SJCRH30 (cell line): ENCODE data around the gene ARL13B. TPM values are rescaled to one million over a fixed set of nuclear protein-coding genes. Genes with fewer than 3 reads are reported as not detected.
"Not testable (repeated sequence)": the region's sequence is repeated elsewhere in the genome, so short reads cannot be mapped to it uniquely, and the experiment has no call there.

Experiments used
- DNase-seq, 2 experiments: peaks; one replicate each; pipeline ENCODE4 v3.0.0-alpha.2; 2015 to 2020
- H3K27ac ChIP-seq: fragments of 250-450 bp; sonication (Bioruptor Pico); 2 replicates; pipeline ENCODE4 v1.5.1; 2020; ENCODE audit warnings: mild to moderate bottlenecking, moderate library complexity
- H3K27me3 ChIP-seq: fragments of 250-450 bp; sonication (Bioruptor Pico); 2 replicates; pipeline ENCODE4 v1.5.1; 2020; ENCODE audit warnings: mild to moderate bottlenecking, moderate library complexity
- H3K36me3 ChIP-seq: fragments of 250-450 bp; sonication (Bioruptor Pico); 2 replicates; pipeline ENCODE4 v1.5.1; 2020; ENCODE audit warnings: mild to moderate bottlenecking, moderate library complexity
- H3K4me1 ChIP-seq: fragments of 250-450 bp; sonication (Bioruptor Pico); 2 replicates; pipeline ENCODE4 v1.5.1; 2020; ENCODE audit warnings: mild to moderate bottlenecking, moderate library complexity
- H3K4me3 ChIP-seq: fragments of 250-450 bp; sonication (Bioruptor Pico); 2 replicates; pipeline ENCODE4 v1.5.1; 2020; ENCODE audit warnings: mild to moderate bottlenecking, moderate library complexity
- H3K9me3 ChIP-seq: fragments of 250-450 bp; sonication (Bioruptor Pico); replicated peaks from 2 replicates; pipeline ENCODE4 v1.5.1; 2020; ENCODE audit warnings: mild to moderate bottlenecking, moderate library complexity
- total RNA-seq: library from RNA; depleted of rRNA; stranded (reverse); fragments of >200 nt; shearing (Covaris generic); gene quantifications from 2 replicates; pipeline ENCODE4 v1.2.3, GENCODE V29; 2014

ARL13B gene
- total RNA-seq, 1 experiment from 2014 or later = 33.2 TPM

GRCh38 chr3:94015025-94015424, 35.1 kb downstream of the ARL13B start:
- no peak for DNase-seq
- H3K27me3 ChIP-seq = no peaks in the 10 kb centered on the region
- peaks cover 25% of the 10 kb centered on the region for H3K4me1 ChIP-seq
- H3K27ac ChIP-seq = no peak overlapping the region
- 0 out of 2 replicates have a peak, but pooled peaks cover 4% of the 10 kb centered on the region for H3K36me3 ChIP-seq
- H3K4me3 ChIP-seq = no peak overlapping the region
- no peaks in the 10 kb centered on the region; the same call in 1 of the 2 replicates for H3K9me3 ChIP-seq

- no peak overlapping the region for H3K4me3 ChIP-seq
- no peaks in the 10 kb centered on the region for H3K27me3 ChIP-seq
- H3K36me3 ChIP-seq = 0 out of 2 replicates have a peak, but pooled peaks cover 8% of the 10 kb centered on the region
- no peak for DNase-seq
- no peak overlapping the region for H3K27ac ChIP-seq
- peaks cover 25% of the 10 kb centered on the region for H3K4me1 ChIP-seq
- no peaks in the 10 kb centered on the region for H3K9me3 ChIP-seq
These were observed 39.7 kb downstream of the ARL13B start for GRCh38 chr3:94019659-94020058.

GRCh38 chr3:94020293-94020692, 40.3 kb downstream of the ARL13B start:
- no peaks in the 10 kb centered on the region for H3K9me3 ChIP-seq
- 0 out of 2 replicates have a peak, but pooled peaks cover 8% of the 10 kb centered on the region for H3K36me3 ChIP-seq
- H3K27ac ChIP-seq = no peak overlapping the region
- no peaks in the 10 kb centered on the region for H3K27me3 ChIP-seq
- H3K4me3 ChIP-seq = no peak overlapping the region
- peaks cover 25% of the 10 kb centered on the region for H3K4me1 ChIP-seq
- no peak for DNase-seq

GRCh38 chr3:94024385-94024784, 44.4 kb downstream of the ARL13B start:
- 0 out of 2 replicates have a peak, but pooled peaks cover 4% of the 10 kb centered on the region for H3K36me3 ChIP-seq
- H3K4me3 ChIP-seq = no peak overlapping the region
- H3K9me3 ChIP-seq = no peaks in the 10 kb centered on the region
- H3K27me3 ChIP-seq = no peaks in the 10 kb centered on the region
- H3K4me1 ChIP-seq = no peaks in the 10 kb centered on the region
- no peak for DNase-seq
- H3K27ac ChIP-seq = no peak overlapping the region

- no peak overlapping the region for H3K27ac ChIP-seq
- H3K36me3 ChIP-seq = 0 out of 2 replicates have a peak, but pooled peaks cover 1% of the 10 kb centered on the region
- no peaks in the 10 kb centered on the region for H3K27me3 ChIP-seq
- no peaks in the 10 kb centered on the region for H3K4me1 ChIP-seq
- DNase-seq = no peak
- no peak overlapping the region for H3K4me3 ChIP-seq
- no peaks in the 10 kb centered on the region for H3K9me3 ChIP-seq
These were observed 46.7 kb downstream of the ARL13B start for GRCh38 chr3:94026623-94027022.

GRCh38 chr3:94028093-94028837, 48.3 kb downstream of the ARL13B start, which contains the start of gene STX19:
STX19 (minus strand) TSS chr3:94028597; CDS start chr3:94015269, 13,328 bp downstream.
- Histone ChIP-seq H3K4me3 (no peak within 1 kb of the TSS), H3K4me1 (no peaks in the 10 kb centered on the region), H3K36me3 (no peaks in the 10 kb centered on the region), H3K27me3 (no peaks in the 10 kb centered on the region), H3K27ac (no peak within 1 kb of the TSS), H3K9me3 (no peaks in the 10 kb centered on the region)
- DNase-seq = no peak

GRCh38 chr3:94036909-94037507, 57.1 kb downstream of the ARL13B start:
- Histone ChIP-seq H3K4me3 (no peak overlapping the region), H3K4me1 (no peaks in the 10 kb centered on the region), H3K9me3 (no peaks in the 10 kb centered on the region), H3K36me3 (peaks cover 28% of the 10 kb centered on the region), H3K27me3 (no peaks in the 10 kb centered on the region), H3K27ac (no peak overlapping the region)
- DNase-seq = peak in 1 of 2 experiments; percentile 48

GRCh38 chr3:94043285-94043684, 63.3 kb downstream of the ARL13B start:
- Histone ChIP-seq H3K9me3 (no peaks in the 10 kb centered on the region), H3K27ac (no peak overlapping the region), H3K4me3 (no peak overlapping the region), H3K4me1 (no peaks in the 10 kb centered on the region; the same call in 1 of the 2 replicates), H3K27me3 (no peaks in the 10 kb centered on the region), H3K36me3 (peaks cover 42% of the 10 kb centered on the region)
- DNase-seq = no peak

GRCh38 chr3:94044100-94044936, 64.4 kb downstream of the ARL13B start:
- not testable (repeated sequence) for H3K27ac ChIP-seq, H3K9me3 ChIP-seq, H3K27me3 ChIP-seq, H3K4me3 ChIP-seq, DNase-seq, H3K4me1 ChIP-seq
- H3K36me3 ChIP-seq = peaks cover 42% of the 10 kb centered on the region

- Histone ChIP-seq H3K4me3 (no peak overlapping the region), H3K27me3 (no peaks in the 10 kb centered on the region), H3K4me1 (no peaks in the 10 kb centered on the region; the same call in 1 of the 2 replicates), H3K36me3 (peaks cover 41% of the 10 kb centered on the region), H3K27ac (no peak overlapping the region), H3K9me3 (no peaks in the 10 kb centered on the region)
- DNase-seq = no peak
These were observed 66.6 kb downstream of the ARL13B start for GRCh38 chr3:94046533-94046932.

GRCh38 chr3:94049267-94049666, 69.3 kb downstream of the ARL13B start:
- H3K4me1 ChIP-seq = no peaks in the 10 kb centered on the region; the same call in 1 of the 2 replicates
- H3K27ac ChIP-seq = no peak overlapping the region
- no peak for DNase-seq
- no peak overlapping the region for H3K4me3 ChIP-seq
- no peaks in the 10 kb centered on the region for H3K27me3 ChIP-seq
- no peaks in the 10 kb centered on the region for H3K9me3 ChIP-seq
- peaks cover 36% of the 10 kb centered on the region for H3K36me3 ChIP-seq

- Histone ChIP-seq H3K4me3 (no peak overlapping the region), H3K4me1 (no peaks in the 10 kb centered on the region; the same call in 1 of the 2 replicates), H3K27ac (no peak overlapping the region), H3K36me3 (peaks cover 34% of the 10 kb centered on the region), H3K9me3 (no peaks in the 10 kb centered on the region), H3K27me3 (no peaks in the 10 kb centered on the region)
- no peak for DNase-seq
These were observed 70.6 kb downstream of the ARL13B start for GRCh38 chr3:94050546-94050945.

- H3K36me3 ChIP-seq = no peaks in the 10 kb centered on the region
- no peaks in the 10 kb centered on the region for H3K4me1 ChIP-seq
- H3K27ac ChIP-seq = no peak overlapping the region
- no peaks in the 10 kb centered on the region for H3K9me3 ChIP-seq
- no peak for DNase-seq
- H3K4me3 ChIP-seq = no peak overlapping the region
- no peaks in the 10 kb centered on the region for H3K27me3 ChIP-seq
These were observed 81.3 kb downstream of the ARL13B start for GRCh38 chr3:94061297-94061696.

- Histone ChIP-seq H3K36me3 (0 out of 2 replicates have a peak, but pooled peaks cover 2% of the 10 kb centered on the region), H3K9me3 (no peaks in the 10 kb centered on the region), H3K27ac (peak within 1 kb of the TSS; percentile 91), H3K27me3 (no peaks in the 10 kb centered on the region), H3K4me1 (no peaks in the 10 kb centered on the region), H3K4me3 (peak within 1 kb of the TSS; percentile 83)
- peak; percentile 98 to 99 for DNase-seq
These were observed 82.8 kb downstream of the ARL13B start, which contains the start of the genes DHFR2 and NSUN3 for GRCh38 chr3:94062513-94063404. DHFR2 (minus strand) TSS chr3:94062916; CDS start chr3:94061511, 1,405 bp downstream. NSUN3 (plus strand) TSS chr3:94063061; CDS start chr3:94063127, 66 bp downstream.
